Neural cell (in vitro differentiated cells): Measurements from ENCODE around the gene SKI. TPM values are rescaled to one million over a fixed set of nuclear protein-coding genes. Genes with fewer than 3 reads are reported as not detected.

Experiments
- H2AFZ ChIP-seq: fragments of 200-600, 300-800 bp; sonication (generic), shearing (Covaris generic); 2 replicates; pipeline ENCODE4 v1.6.0; 2014; ENCODE audit warnings: low read depth, mild to moderate bottlenecking, antibody characterized with exemption, low read length, moderate library complexity
- H3F3A ChIP-seq: fragments of 200-600 bp; shearing (Covaris generic); 2 replicates; pipeline ENCODE4 v1.6.1; 2016; ENCODE audit warnings: mild to moderate bottlenecking, moderate library complexity, mixed read lengths, antibody characterized with exemption, low read length; ENCODE audit not compliant: insufficient read depth, poor library complexity, severe bottlenecking
- H3K27ac ChIP-seq: fragments of 200-600, 300-800 bp; sonication (generic), shearing (Covaris generic); 2 replicates; pipeline ENCODE4 v1.5.1; 2014; ENCODE audit warnings: mild to moderate bottlenecking, low read length, moderate library complexity
- H3K27me3 ChIP-seq: fragments of 300-800, 200-600 bp; sonication (generic), shearing (Covaris generic); 2 replicates; pipeline ENCODE4 v1.6.0; 2014; ENCODE audit warnings: mild to moderate bottlenecking, low read depth, low read length, moderate library complexity; ENCODE audit not compliant: insufficient read depth
- H3K36me3 ChIP-seq: fragments of 300-800, 200-600 bp; sonication (generic), shearing (Covaris generic); 2 replicates; pipeline ENCODE4 v1.5.1; 2014; ENCODE audit warnings: mild to moderate bottlenecking, antibody characterized with exemption, low read length, moderate library complexity; ENCODE audit not compliant: insufficient read depth
- H3K4me2 ChIP-seq: fragments of 300-800, 200-600 bp; sonication (generic), shearing (Covaris generic); 2 replicates; pipeline ENCODE4 v1.6.0; 2014; ENCODE audit warnings: mild to moderate bottlenecking, low read length
- H3K4me3 ChIP-seq: fragments of 300-800, 200-600 bp; sonication (generic), shearing (Covaris generic); 2 replicates; pipeline ENCODE4 v1.5.1; 2014; ENCODE audit warnings: mild to moderate bottlenecking, low read length, moderate library complexity
- H3K79me2 ChIP-seq: fragments of 200-600 bp; shearing (Covaris generic); replicated peaks from 2 replicates; pipeline ENCODE4 v1.6.0; 2014; ENCODE audit warnings: mild to moderate bottlenecking, low read length, moderate library complexity; ENCODE audit not compliant: insufficient read depth
- H3K9ac ChIP-seq: fragments of 300-800, 200-600 bp; sonication (generic), shearing (Covaris generic); 2 replicates; pipeline ENCODE4 v1.6.1; 2016; ENCODE audit warnings: mild to moderate bottlenecking, low read length, mixed read lengths
- H3K9me2 ChIP-seq: fragments of 200-600 bp; shearing (Covaris generic); 2 replicates; pipeline ENCODE4 v1.6.1; 2016; ENCODE audit warnings: mild to moderate bottlenecking, low read length, mixed read lengths; ENCODE audit not compliant: insufficient read depth
- H3K9me3 ChIP-seq: fragments of 200-600, 300-800 bp; sonication (generic), shearing (Covaris generic); 2 replicates; pipeline ENCODE4 v1.6.1; 2016; ENCODE audit warnings: mild to moderate bottlenecking, mixed run types, low read length, moderate library complexity, mixed read lengths
- H4K20me1 ChIP-seq: fragments of 200-600 bp; shearing (Covaris generic); 2 replicates; pipeline ENCODE4 v1.6.1; 2016; ENCODE audit warnings: mild to moderate bottlenecking, mixed run types; ENCODE audit not compliant: insufficient read depth
- EP300 ChIP-seq: fragments of 450-650 bp; conservative IDR thresholded peaks from 2 replicates; pipeline ENCODE4 v1.6.1; 2014; ENCODE audit warnings: antibody characterized with exemption, mild to moderate bottlenecking, moderate library complexity; ENCODE audit not compliant: poor library complexity, severe bottlenecking
- EZH2 ChIP-seq: fragments of 200-600, 300-800 bp; shearing (Covaris generic), sonication (generic); IDR thresholded peaks from 2 replicates; pipeline ENCODE4 v1.6.1; 2014; ENCODE audit warnings: antibody characterized with exemption, low read length, borderline replicate concordance, mild to moderate bottlenecking; ENCODE audit not compliant: insufficient read depth, poor library complexity, severe bottlenecking
- MXI1 ChIP-seq: fragments of 450-650 bp; conservative IDR thresholded peaks from 2 replicates; pipeline ENCODE4 v1.6.1; 2014; ENCODE audit warnings: antibody characterized with exemption, mild to moderate bottlenecking; ENCODE audit not compliant: poor library complexity, severe bottlenecking
- POLR2AphosphoS5 ChIP-seq: IDR thresholded peaks from 2 replicates; pipeline ENCODE4 v1.6.1; 2012
- RAD21 ChIP-seq: fragments of 450-650 bp; conservative IDR thresholded peaks from 2 replicates; pipeline ENCODE4 v1.6.1; 2014; ENCODE audit warnings: antibody characterized with exemption, mild to moderate bottlenecking, moderate library complexity
- SMC3 ChIP-seq: fragments of 450-650 bp; conservative IDR thresholded peaks from 2 replicates; pipeline ENCODE4 v1.6.1; 2014; ENCODE audit warnings: antibody characterized with exemption, mild to moderate bottlenecking, moderate library complexity; ENCODE audit not compliant: poor library complexity
- TAF1 ChIP-seq: IDR thresholded peaks from 2 replicates; pipeline ENCODE4 v1.6.1; 2012; ENCODE audit warnings: low read depth
- polyA plus RNA-seq: library from polyadenylated mRNA; depleted of rRNA; stranded (reverse); fragments of >200 nt; gene quantifications from 2 replicates; pipeline ENCODE4 v1.2.3, GENCODE V29; 2014
- TF ChIP-seq, protein P1 (sequence below): fragments of 450-650 bp; IDR thresholded peaks from 2 replicates; pipeline ENCODE4 v1.5.1; 2014; ENCODE audit warnings: antibody characterized with exemption, mild to moderate bottlenecking, moderate library complexity; ENCODE audit not compliant: poor library complexity, severe bottlenecking
- TF ChIP-seq, protein P2 (sequence below): IDR thresholded peaks from 2 replicates; pipeline ENCODE4 v1.6.1; 2012; ENCODE audit warnings: borderline replicate concordance

Gene SKI
- polyA plus RNA-seq, 1 donor from 2014 or later, result 4.1 TPM

DNA sequence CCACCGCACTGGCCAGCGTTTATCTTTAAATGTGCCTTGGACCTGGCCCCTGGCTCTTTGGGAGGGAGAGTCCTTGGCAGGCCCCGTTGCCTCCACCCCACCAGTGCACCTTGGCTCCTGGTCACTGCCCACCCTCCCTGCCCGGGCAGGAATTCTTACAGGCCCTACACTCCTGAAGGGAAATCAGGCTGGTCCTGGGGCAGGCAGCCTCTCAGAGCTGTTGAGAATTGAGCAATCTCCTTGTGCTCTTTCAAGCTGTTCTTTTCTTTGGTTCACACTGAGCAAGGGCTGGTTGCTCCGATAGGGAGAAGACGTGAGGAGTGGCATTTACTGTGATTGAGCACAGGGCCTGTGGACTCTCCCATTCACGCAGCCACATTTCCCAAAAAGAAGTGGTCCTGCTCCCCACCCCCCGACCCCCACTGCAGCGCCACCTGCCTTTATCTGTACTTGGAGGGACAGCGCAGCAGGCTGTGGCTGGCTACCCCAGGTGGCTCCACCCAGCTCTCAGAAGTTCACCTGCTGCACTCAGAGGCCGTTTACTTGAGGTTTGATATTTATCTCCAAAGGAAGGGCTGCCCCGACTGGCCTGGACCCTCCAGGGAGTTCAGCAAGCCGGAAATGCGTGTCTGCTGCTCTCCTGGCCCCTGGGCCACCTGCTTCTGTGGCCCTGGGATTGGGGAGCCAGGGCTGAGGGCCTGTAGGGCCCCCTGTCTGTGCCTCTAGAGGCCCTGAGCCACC, 47.8 kb downstream of the SKI start:
- H3K4me3 ChIP-seq, result no peak overlapping the region
- TF ChIP-seq POLR2AphosphoS5 (no peak), MXI1 (no peak), SMC3 (no peak), RAD21 (no peak), EP300 (no peak)
- TF ChIP-seq, protein P1, sequence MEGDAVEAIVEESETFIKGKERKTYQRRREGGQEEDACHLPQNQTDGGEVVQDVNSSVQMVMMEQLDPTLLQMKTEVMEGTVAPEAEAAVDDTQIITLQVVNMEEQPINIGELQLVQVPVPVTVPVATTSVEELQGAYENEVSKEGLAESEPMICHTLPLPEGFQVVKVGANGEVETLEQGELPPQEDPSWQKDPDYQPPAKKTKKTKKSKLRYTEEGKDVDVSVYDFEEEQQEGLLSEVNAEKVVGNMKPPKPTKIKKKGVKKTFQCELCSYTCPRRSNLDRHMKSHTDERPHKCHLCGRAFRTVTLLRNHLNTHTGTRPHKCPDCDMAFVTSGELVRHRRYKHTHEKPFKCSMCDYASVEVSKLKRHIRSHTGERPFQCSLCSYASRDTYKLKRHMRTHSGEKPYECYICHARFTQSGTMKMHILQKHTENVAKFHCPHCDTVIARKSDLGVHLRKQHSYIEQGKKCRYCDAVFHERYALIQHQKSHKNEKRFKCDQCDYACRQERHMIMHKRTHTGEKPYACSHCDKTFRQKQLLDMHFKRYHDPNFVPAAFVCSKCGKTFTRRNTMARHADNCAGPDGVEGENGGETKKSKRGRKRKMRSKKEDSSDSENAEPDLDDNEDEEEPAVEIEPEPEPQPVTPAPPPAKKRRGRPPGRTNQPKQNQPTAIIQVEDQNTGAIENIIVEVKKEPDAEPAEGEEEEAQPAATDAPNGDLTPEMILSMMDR, result no peak
- H3K27ac ChIP-seq, result no peak overlapping the region
- H2AFZ ChIP-seq, result no peak overlapping the region
- no peaks in the 10 kb centered on the region for H3F3A ChIP-seq
- no peaks in the 10 kb centered on the region for H3K36me3 ChIP-seq
- H3K79me2 ChIP-seq, result peaks cover 57% of the 10 kb centered on the region
- no peaks in the 10 kb centered on the region for H3K27me3 ChIP-seq
- H3K9ac ChIP-seq, result no peak overlapping the region
- no peaks in the 10 kb centered on the region for H3K9me3 ChIP-seq
- H3K9me2 ChIP-seq, result no peaks in the 10 kb centered on the region
- no peaks in the 10 kb centered on the region for H4K20me1 ChIP-seq
- H3K4me2 ChIP-seq, result no peak overlapping the region

DNA sequence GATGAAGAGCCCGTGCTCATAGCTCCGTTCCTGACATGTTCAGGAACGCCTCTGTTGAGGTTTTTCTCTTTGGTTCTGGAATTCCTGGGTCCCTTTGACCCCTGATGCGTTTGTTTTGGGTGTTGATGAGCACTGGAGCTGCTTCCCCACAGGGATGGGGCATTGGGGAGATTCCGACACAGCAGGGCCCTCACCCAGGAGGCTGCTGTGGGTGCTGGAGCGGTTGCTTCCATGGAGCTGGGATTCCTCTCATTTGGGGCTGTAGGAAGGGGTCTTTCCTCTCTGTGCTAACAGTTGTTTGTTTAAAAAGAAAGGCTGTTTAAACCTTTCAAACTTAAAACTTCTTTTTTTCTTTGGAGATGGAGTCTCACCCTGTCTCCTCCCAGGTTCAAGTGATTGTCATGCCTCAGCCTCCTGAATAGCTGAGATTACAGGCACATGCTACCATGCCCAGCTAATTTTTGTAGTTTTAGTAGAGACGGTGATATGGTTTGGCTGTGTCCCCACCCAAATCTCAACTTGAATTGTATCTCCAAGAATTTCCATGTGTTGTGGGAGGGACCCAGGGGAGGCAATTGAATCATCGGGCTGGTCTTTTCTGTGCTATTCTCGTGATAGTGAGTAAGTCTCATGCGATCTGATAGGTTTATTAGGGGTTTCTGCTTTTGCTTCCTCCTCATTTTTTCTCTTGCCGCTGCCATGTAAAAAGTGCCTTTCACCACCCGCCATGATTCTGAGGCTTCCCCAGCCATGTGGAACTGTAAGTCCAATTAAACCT, 48.9 kb downstream of the SKI start:
- Histone ChIP-seq H4K20me1 (no peaks in the 10 kb centered on the region), H3K79me2 (peaks cover 47% of the 10 kb centered on the region), H3K36me3 (no peaks in the 10 kb centered on the region), H3K9ac (no peak overlapping the region), H3K9me2 (no peaks in the 10 kb centered on the region), H3K4me2 (no peak overlapping the region), H3K4me3 (no peak overlapping the region), H3F3A (no peaks in the 10 kb centered on the region), H3K27ac (no peak overlapping the region), H2AFZ (no peak overlapping the region), H3K27me3 (no peaks in the 10 kb centered on the region), H3K9me3 (no peaks in the 10 kb centered on the region)
- no peak for TF ChIP-seq TAF1

DNA sequence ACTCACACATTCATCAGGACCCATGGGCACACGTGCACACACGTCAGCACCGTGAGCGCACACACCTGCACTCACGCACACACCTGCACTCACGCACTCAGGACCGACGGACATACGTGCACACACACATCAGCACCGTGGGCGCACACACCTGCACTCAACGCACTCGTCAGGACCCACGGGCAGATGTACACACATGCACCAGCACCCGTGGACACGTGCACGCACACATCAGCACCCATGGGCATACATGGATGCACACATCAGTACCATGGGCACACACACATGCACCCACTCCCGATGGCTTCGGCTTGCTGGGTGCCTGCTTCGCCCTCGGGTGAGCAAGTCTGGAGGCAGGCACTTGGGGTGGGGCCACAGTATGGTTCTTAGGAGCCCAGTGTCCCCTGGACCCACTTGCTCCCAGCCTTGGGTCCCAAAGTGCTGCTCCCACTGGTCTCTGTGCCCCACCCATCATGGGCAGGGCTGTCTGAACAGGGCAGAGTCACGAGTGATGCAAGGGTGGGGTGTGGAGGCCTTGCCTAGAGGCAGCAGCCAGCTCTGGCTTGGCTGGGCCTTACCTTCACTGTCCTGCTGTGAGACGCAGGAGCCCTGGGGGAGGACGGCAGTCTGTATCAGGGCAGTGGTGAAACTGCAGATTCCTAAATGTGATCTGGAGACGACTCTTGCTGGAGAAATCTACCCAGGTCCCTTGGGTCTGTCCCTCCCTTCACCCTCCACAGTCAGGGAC, 49.8 kb downstream of the SKI start:
- Histone ChIP-seq H3K27me3 (no peaks in the 10 kb centered on the region), H3K9me2 (no peaks in the 10 kb centered on the region), H3K4me2 (no peak overlapping the region), H3K79me2 (peaks cover 42% of the 10 kb centered on the region), H2AFZ (no peak overlapping the region), H3K4me3 (no peak overlapping the region), H4K20me1 (no peaks in the 10 kb centered on the region), H3F3A (no peaks in the 10 kb centered on the region), H3K36me3 (no peaks in the 10 kb centered on the region), H3K27ac (no peak overlapping the region), H3K9me3 (no peaks in the 10 kb centered on the region), H3K9ac (no peak overlapping the region)
- TF ChIP-seq POLR2AphosphoS5, result no peak
- TF ChIP-seq TAF1, result no peak
- TF ChIP-seq, protein P1, result no peak
- TF ChIP-seq EP300, result no peak
- TF ChIP-seq RAD21, result no peak
- no peak for TF ChIP-seq EZH2
- TF ChIP-seq, protein P2, sequence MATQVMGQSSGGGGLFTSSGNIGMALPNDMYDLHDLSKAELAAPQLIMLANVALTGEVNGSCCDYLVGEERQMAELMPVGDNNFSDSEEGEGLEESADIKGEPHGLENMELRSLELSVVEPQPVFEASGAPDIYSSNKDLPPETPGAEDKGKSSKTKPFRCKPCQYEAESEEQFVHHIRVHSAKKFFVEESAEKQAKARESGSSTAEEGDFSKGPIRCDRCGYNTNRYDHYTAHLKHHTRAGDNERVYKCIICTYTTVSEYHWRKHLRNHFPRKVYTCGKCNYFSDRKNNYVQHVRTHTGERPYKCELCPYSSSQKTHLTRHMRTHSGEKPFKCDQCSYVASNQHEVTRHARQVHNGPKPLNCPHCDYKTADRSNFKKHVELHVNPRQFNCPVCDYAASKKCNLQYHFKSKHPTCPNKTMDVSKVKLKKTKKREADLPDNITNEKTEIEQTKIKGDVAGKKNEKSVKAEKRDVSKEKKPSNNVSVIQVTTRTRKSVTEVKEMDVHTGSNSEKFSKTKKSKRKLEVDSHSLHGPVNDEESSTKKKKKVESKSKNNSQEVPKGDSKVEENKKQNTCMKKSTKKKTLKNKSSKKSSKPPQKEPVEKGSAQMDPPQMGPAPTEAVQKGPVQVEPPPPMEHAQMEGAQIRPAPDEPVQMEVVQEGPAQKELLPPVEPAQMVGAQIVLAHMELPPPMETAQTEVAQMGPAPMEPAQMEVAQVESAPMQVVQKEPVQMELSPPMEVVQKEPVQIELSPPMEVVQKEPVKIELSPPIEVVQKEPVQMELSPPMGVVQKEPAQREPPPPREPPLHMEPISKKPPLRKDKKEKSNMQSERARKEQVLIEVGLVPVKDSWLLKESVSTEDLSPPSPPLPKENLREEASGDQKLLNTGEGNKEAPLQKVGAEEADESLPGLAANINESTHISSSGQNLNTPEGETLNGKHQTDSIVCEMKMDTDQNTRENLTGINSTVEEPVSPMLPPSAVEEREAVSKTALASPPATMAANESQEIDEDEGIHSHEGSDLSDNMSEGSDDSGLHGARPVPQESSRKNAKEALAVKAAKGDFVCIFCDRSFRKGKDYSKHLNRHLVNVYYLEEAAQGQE, result no peak
- no peak for TF ChIP-seq SMC3
- TF ChIP-seq MXI1, result no peak
